ENCODE results near the gene MAGEB17. TPM values are rescaled to one million over a fixed set of nuclear protein-coding genes. Genes with fewer than 3 reads are reported as not detected.

MAGEB17 gene
- total and polyA plus RNA-seq, 5 experiments from 2014 or later, result not detected

DNA sequence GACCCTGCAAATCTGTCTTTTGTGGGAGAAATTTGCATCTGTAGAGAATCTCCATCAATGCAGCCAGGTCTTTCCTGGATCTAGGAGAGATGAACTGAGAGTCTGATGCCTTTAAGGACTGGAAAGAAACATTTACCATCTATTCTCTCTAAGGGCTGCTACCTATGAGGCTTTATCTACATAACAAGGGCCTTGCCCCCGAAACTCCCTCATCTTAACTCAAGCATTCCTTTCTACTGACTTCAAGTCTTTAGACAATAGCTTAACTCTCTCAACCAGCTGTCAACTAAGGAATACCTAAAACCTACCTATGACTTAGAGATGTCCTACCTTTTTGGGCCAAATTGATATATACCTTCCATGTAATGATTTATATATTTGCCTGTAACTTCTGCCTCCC, 32.1 kb downstream of the MAGEB17 start:
- H3K4me3 Mint-ChIP-seq, result no peak overlapping the region
- no peaks in the 10 kb centered on the region for H3K4me1 Mint-ChIP-seq
- H3K27ac Mint-ChIP-seq, result no peak overlapping the region
- ATAC-seq (no peak), DNase-seq (no peak)
- peaks cover 0 to 4% (median 0%) of the 10 kb centered on the region in 5 donors for H3K27me3 Mint-ChIP-seq
- H3K36me3 Mint-ChIP-seq, result no peaks in the 10 kb centered on the region
- POLR2A ChIA-PET, result no interaction called here
- peaks cover 0 to 8% (median 0%) of the 10 kb centered on the region in 9 donors for H3K9me3 Mint-ChIP-seq

DNA sequence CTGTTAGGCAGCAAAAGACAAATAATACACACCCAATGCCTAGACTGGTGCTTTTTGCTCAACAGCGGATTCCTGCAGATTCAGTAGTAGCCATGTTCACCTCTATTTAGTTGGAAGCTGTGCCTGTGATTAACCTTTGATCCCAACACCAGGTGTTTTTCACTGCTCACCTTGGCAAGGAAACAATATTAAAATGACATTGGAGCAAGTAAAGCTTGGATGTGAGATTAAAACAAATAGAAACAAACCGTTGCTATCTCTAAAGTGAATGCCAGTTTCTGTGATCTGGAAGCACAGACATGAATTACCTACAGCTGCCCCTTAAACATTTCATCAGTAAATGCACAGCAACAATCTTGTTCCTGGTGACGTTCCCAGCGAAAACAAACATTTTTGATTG, 35.7 kb downstream of the MAGEB17 start:
- H3K4me3 Mint-ChIP-seq, result no peak overlapping the region
- POLR2A ChIA-PET, result no interaction called here
- peaks cover 0 to 8% (median 0%) of the 10 kb centered on the region in 9 donors for H3K9me3 Mint-ChIP-seq
- DNase-seq (no peak), ATAC-seq (no peak)
- no peaks in the 10 kb centered on the region for H3K36me3 Mint-ChIP-seq
- H3K4me1 Mint-ChIP-seq, result no peaks in the 10 kb centered on the region
- H3K27me3 Mint-ChIP-seq, result peaks cover 0 to 4% (median 0%) of the 10 kb centered on the region in 5 donors
- H3K27ac Mint-ChIP-seq, result no peak overlapping the region

DNA sequence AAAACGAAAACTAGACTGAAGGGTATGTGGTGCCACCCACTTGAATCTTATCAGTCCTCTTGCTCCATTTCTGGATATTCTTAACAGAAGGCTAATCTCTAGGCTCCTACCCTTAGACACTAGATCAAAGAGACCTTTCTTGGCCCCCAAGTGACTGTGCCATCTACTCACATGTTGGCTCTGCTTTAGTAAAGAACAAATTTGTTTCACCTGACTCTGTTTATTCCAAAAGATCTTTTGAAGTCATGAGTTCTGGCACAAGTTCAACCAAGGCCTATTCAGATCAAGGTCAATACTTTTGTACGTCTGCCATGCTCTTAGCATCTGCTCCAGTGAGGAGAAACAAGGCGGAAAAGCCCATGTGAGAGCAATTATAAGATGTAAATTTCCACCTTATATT, 37.3 kb downstream of the MAGEB17 start:
- Mint-ChIP-seq H3K4me1 (no peaks in the 10 kb centered on the region), H3K36me3 (no peaks in the 10 kb centered on the region), H3K27me3 (peaks cover 0 to 4% (median 0%) of the 10 kb centered on the region in 5 donors), H3K27ac (no peak overlapping the region), H3K9me3 (peaks cover 0 to 8% (median 0%) of the 10 kb centered on the region in 9 donors), H3K4me3 (no peak overlapping the region)
- DNase-seq, result no peak
- ATAC-seq, result no peak
- POLR2A ChIA-PET, result no interaction called here

GRCh38 chrX:16205840-16206239, 38.6 kb downstream of the MAGEB17 start:
- no peak overlapping the region for H3K4me3 Mint-ChIP-seq
- H3K36me3 Mint-ChIP-seq, result no peaks in the 10 kb centered on the region
- no peaks in the 10 kb centered on the region for H3K4me1 Mint-ChIP-seq
- peaks cover 0 to 8% (median 0%) of the 10 kb centered on the region in 9 donors for H3K9me3 Mint-ChIP-seq
- no peak overlapping the region for H3K27ac Mint-ChIP-seq
- no peak for ATAC-seq
- POLR2A ChIA-PET, result no interaction called here
- H3K27me3 Mint-ChIP-seq, result peaks cover 0 to 4% (median 0%) of the 10 kb centered on the region in 5 donors
- DNase-seq, result no peak

GRCh38 chrX:16207634-16208033, 40.4 kb downstream of the MAGEB17 start:
- POLR2A ChIA-PET, result no interaction called here
- peaks cover 0 to 6% (median 0%) of the 10 kb centered on the region in 9 donors for H3K9me3 Mint-ChIP-seq
- H3K4me1 Mint-ChIP-seq, result no peaks in the 10 kb centered on the region
- no peaks in the 10 kb centered on the region for H3K27me3 Mint-ChIP-seq
- H3K36me3 Mint-ChIP-seq, result no peaks in the 10 kb centered on the region
- ATAC-seq, result no peak
- no peak for DNase-seq
- no peak overlapping the region for H3K4me3 Mint-ChIP-seq
- H3K27ac Mint-ChIP-seq, result no peak overlapping the region

- no peaks in the 10 kb centered on the region for H3K27me3 Mint-ChIP-seq
- no peaks in the 10 kb centered on the region for H3K4me1 Mint-ChIP-seq
- ATAC-seq, result no peak
- peaks cover 0 to 6% (median 0%) of the 10 kb centered on the region in 9 donors for H3K9me3 Mint-ChIP-seq
- no peak for DNase-seq
- POLR2A ChIA-PET, result no interaction called here
- no peaks in the 10 kb centered on the region for H3K36me3 Mint-ChIP-seq
- no peak overlapping the region for H3K4me3 Mint-ChIP-seq
- H3K27ac Mint-ChIP-seq, result no peak overlapping the region
Observed at GRCh38 chrX:16208601-16209000, 41.3 kb downstream of the MAGEB17 start.

DNA sequence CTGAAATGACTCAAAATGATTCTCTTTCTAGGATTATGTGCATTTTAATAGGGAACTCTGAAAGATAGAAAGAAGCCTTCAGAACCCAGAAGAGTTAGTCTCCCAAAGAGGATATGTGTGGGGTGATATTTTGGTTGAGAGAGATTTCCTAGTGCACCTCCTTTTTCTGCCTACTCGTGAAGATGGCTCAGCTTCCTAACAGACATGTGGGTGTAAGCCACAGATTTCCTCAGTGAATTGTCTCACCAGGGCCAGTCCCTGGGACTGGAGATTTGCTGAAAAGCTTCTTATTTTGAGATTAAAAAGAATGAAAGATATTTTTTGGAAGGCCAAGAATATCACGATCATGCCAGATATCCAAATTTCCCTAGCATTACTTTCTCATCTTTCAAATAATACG, 42.8 kb downstream of the MAGEB17 start:
- Mint-ChIP-seq H3K27me3 (no peaks in the 10 kb centered on the region), H3K27ac (no peak overlapping the region), H3K9me3 (no peaks in the 10 kb centered on the region), H3K36me3 (no peaks in the 10 kb centered on the region), H3K4me1 (no peaks in the 10 kb centered on the region), H3K4me3 (no peak overlapping the region)
- DNase-seq (no peak), ATAC-seq (no peak)
- POLR2A ChIA-PET, result no interaction called here

DNA sequence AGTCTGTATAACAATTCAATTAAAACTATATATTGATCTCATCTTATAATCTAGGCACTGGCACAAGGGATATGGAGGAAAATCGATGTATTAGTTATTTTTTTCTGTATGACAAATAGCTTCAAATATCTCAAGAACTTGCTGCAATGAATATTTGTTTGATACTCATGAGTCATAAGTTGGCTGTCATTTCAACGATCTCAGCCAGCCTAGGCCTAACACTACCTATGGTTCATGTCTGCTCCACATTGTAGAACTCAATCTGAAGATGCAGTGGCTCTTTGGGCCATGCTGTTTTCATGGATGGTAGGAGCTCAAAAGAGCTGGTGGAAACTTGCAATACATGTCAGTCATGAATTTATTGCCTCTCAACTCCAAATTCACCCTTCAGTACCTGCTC, 44.7 kb downstream of the MAGEB17 start:
- H3K27me3 Mint-ChIP-seq, result no peaks in the 10 kb centered on the region
- DNase-seq, result no peak
- no peak overlapping the region for H3K4me3 Mint-ChIP-seq
- H3K27ac Mint-ChIP-seq, result no peak overlapping the region
- ATAC-seq, result no peak
- POLR2A ChIA-PET, result no interaction called here
- H3K4me1 Mint-ChIP-seq, result no peaks in the 10 kb centered on the region
- no peaks in the 10 kb centered on the region for H3K9me3 Mint-ChIP-seq
- H3K36me3 Mint-ChIP-seq, result no peaks in the 10 kb centered on the region

DNA sequence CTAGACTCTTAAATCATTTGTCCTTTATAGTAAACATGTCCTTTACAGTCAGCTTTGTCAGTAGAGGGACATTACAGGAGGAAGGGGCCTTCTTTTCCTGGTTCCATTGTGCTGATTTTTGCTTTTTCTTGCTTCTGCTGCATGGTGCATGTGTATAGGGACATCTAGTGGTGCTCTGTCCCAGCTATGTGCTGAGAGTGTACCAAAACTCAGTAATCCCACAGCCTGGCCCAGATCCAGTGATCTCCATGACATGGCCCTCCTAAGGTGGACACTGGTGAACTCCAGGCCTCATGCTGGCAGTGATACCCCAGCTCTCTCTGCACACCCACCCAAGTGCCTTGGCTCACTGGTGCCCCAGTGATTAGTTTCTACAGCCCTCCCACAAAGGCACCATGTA, 45.2 kb downstream of the MAGEB17 start:
- no peak overlapping the region for H3K4me3 Mint-ChIP-seq
- POLR2A ChIA-PET, result no interaction called here
- DNase-seq, result no peak
- H3K27ac Mint-ChIP-seq, result no peak overlapping the region
- no peaks in the 10 kb centered on the region for H3K27me3 Mint-ChIP-seq
- H3K4me1 Mint-ChIP-seq, result no peaks in the 10 kb centered on the region
- H3K36me3 Mint-ChIP-seq, result no peaks in the 10 kb centered on the region
- H3K9me3 Mint-ChIP-seq, result no peaks in the 10 kb centered on the region
- no peak for ATAC-seq

DNA sequence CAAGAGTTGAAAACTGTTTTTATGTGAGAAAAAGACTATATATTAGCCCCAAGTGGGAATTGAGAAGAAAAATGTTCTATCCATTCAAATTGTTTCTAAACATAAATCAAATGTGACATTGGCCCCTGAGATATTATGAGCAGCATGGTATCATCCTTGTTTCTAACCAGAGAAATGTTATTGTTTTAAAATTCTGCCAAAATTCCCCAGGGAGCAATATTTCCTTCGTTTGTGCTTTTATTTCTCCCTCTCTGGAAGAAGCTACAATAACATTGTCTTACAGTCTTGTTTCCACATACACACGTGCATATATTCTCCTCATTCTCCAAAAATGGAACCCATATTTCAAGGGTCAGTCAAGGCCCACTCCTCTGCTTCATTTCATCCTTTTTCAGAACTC, 46.7 kb downstream of the MAGEB17 start:
- Mint-ChIP-seq H3K27ac (no peak overlapping the region), H3K9me3 (no peaks in the 10 kb centered on the region)
- ATAC-seq, result no peak

DNA sequence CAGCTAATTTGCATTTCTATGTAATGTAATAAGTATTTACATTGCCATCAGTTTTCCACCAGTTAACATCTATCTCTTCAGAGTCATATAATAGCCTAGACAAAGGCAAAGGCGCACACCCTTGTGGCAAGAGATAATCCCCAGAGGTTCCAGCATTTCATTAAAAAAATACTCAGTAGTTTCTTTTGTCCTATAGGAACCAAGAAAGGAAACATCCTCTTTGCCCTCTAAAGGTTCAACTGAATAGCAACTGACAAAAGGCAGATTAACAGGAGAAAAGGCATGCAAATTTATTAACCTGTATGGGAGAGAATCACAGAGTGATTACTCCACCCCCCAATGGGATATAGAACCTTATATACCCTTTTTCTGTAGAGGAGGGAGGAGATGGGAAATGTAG, 48.4 kb downstream of the MAGEB17 start:
- Mint-ChIP-seq H3K27ac (no peak overlapping the region), H3K36me3 (peaks cover 0 to under 1% (median 0%) of the 10 kb centered on the region in 3 donors), H3K27me3 (peaks cover 0 to 3% (median 0%) of the 10 kb centered on the region in 5 donors), H3K4me1 (no peaks in the 10 kb centered on the region), H3K9me3 (peaks cover 0 to 4% (median 0%) of the 10 kb centered on the region in 9 donors), H3K4me3 (no peak overlapping the region)
- no peak for ATAC-seq
- POLR2A ChIA-PET, result no interaction called here
- no peak for DNase-seq

More for the DNA sequence above, 46.7 kb downstream of the MAGEB17 start:
- H3K27me3 Mint-ChIP-seq, result no peaks in the 10 kb centered on the region
- POLR2A ChIA-PET, result no interaction called here
- DNase-seq, result no peak
- H3K4me3 Mint-ChIP-seq, result no peak overlapping the region
- no peaks in the 10 kb centered on the region for H3K36me3 Mint-ChIP-seq
- H3K4me1 Mint-ChIP-seq, result no peaks in the 10 kb centered on the region

Other genes starting within 250 kb of the MAGEB17 start
- under 1 TPM in 1 of 2 experiments, not detected in 1; 0.25 TPM for gene GRPR, start 43.9 kb upstream of the MAGEB17 start, total RNA-seq
- gene GRPR, start 43.9 kb upstream of the MAGEB17 start, polyA plus RNA-seq, result not detected